KBM-7 (cell line): ENCODE measurements around the gene TCAIM.
A peak's percentile ranks its signal among the peaks of the same experiment; 100 is the strongest.

Experiments
- DNase-seq: peaks from one replicate; pipeline ENCODE4 v3.0.0-alpha.2; 2015
- in situ Hi-C: fragments of 300-500 bp; cut with MboI; formaldehyde crosslinking; loops from 2 replicates; pipeline ENCODE4 v1.14.3; 2020; ENCODE audit warnings: low sequenced_read_pairs, low pct_unique_long_range_greater_than_20kb, mixed read lengths

The TCAIM gene

GRCh38 chr3:44338010-44338827 is at the start of gene TCAIM:
TCAIM (plus strand) TSS chr3:44338766; CDS start chr3:44354783, 16,017 bp downstream.
- DNase-seq: peak; percentile 98
- in situ Hi-C loops: no loop called here

- in situ Hi-C loops: no loop called here
- no peak for DNase-seq
Observed at GRCh38 chr3:44289882-44290462, 48.6 kb upstream of the TCAIM start.

- in situ Hi-C loops: no loop called here
- no peak for DNase-seq
Observed at GRCh38 chr3:44292276-44292675, 46.3 kb upstream of the TCAIM start.

GRCh38 chr3:44292947-44293346 is 45.6 kb upstream of the TCAIM start:
- in situ Hi-C loops: no loop called here

GRCh38 chr3:44297255-44297654 is 41.3 kb upstream of the TCAIM start:
- no peak for DNase-seq
- in situ Hi-C loops: no loop called here

More at GRCh38 chr3:44292947-44293346, 45.6 kb upstream of the TCAIM start:
- DNase-seq: no peak

GRCh38 chr3:44301746-44302145 is 36.8 kb upstream of the TCAIM start:
- DNase-seq: no peak
- in situ Hi-C loops: no loop called here

GRCh38 chr3:44309500-44309899 is 29.1 kb upstream of the TCAIM start:
- in situ Hi-C loops: no loop called here
- DNase-seq: peak; percentile 31

- peak; percentile 85 for DNase-seq
- in situ Hi-C loops: no loop called here
Observed at GRCh38 chr3:44318891-44319311, 19.7 kb upstream of the TCAIM start.

- no peak for DNase-seq
- in situ Hi-C loops: no loop called here
Observed at GRCh38 chr3:44321335-44321734, 17.2 kb upstream of the TCAIM start.

- in situ Hi-C loops: no loop called here
- DNase-seq: peak; percentile 80
Observed at GRCh38 chr3:44323341-44323955, 15.1 kb upstream of the TCAIM start.

- no peak for DNase-seq
- in situ Hi-C loops: no loop called here
Observed at GRCh38 chr3:44324584-44324983, 14.0 kb upstream of the TCAIM start.

GRCh38 chr3:44326019-44326418 is 12.5 kb upstream of the TCAIM start:
- in situ Hi-C loops: no loop called here
- peak; percentile 85 for DNase-seq

- in situ Hi-C loops: no loop called here
- no peak for DNase-seq
Observed at GRCh38 chr3:44326515-44326914, 12.1 kb upstream of the TCAIM start.

GRCh38 chr3:44329946-44330345 is 8.6 kb upstream of the TCAIM start:
- in situ Hi-C loops: no loop called here
- DNase-seq: peak; percentile 55

- in situ Hi-C loops: no loop called here
- DNase-seq: peak; percentile 46
Observed at GRCh38 chr3:44330444-44330843, 8.1 kb upstream of the TCAIM start.

- DNase-seq: no peak
- in situ Hi-C loops: no loop called here
Observed at GRCh38 chr3:44334326-44334725, 4.2 kb upstream of the TCAIM start.

- peak; percentile 15 for DNase-seq
- in situ Hi-C loops: no loop called here
Observed at GRCh38 chr3:44337248-44337785, 1.2 kb upstream of the TCAIM start.

GRCh38 chr3:44338828-44339127 is 212 bp downstream of the TCAIM start:
- DNase-seq: no peak
- in situ Hi-C loops: no loop called here

- no peak for DNase-seq
- in situ Hi-C loops: no loop called here
Observed at GRCh38 chr3:44339181-44340057, 853 bp downstream of the TCAIM start.
